SK-N-SH (cell line): ENCODE data around the gene NUSAP1.

Experiments
- CHD2 ChIP-seq: fragments of 150-350 bp; IDR thresholded peaks from 2 replicates; pipeline ENCODE4 v1.6.1; 2018; ENCODE audit warnings: low read length; ENCODE audit not compliant: partially characterized antibody
- ELF1 ChIP-seq: IDR thresholded peaks from 2 replicates; pipeline ENCODE4 v1.4.0; 2012
- FOXM1 ChIP-seq: IDR thresholded peaks from 2 replicates; pipeline ENCODE4 v1.4.0; 2012; ENCODE audit warnings: low read depth, mild to moderate bottlenecking
- JUND ChIP-seq: IDR thresholded peaks from 2 replicates; pipeline ENCODE4 v1.4.0; 2012
- MXI1 ChIP-seq: IDR thresholded peaks from 2 replicates; pipeline ENCODE4 v1.6.1; 2012; ENCODE audit warnings: mild to moderate bottlenecking, low read depth, low read length, improper control_type of control experiment
- RFX5 ChIP-seq: IDR thresholded peaks from 2 replicates; pipeline ENCODE4 v1.6.1; 2012; ENCODE audit warnings: mild to moderate bottlenecking, improper control_type of control experiment, low read length
- SIN3A ChIP-seq: IDR thresholded peaks from 2 replicates; pipeline ENCODE4 v1.6.1; 2012; ENCODE audit warnings: low read depth, mild to moderate bottlenecking, low read length, moderate library complexity, borderline replicate concordance
- YY1 ChIP-seq: IDR thresholded peaks from 2 replicates; pipeline ENCODE4 v1.4.0; 2012; ENCODE audit warnings: low read depth, mild to moderate bottlenecking
- TF ChIP-seq, protein P1 (sequence below): fragments of 200-600 bp; sonication (generic); IDR thresholded peaks from 2 replicates; pipeline ENCODE4 v1.6.1; 2017; ENCODE audit warnings: antibody characterized with exemption, mild to moderate bottlenecking, moderate library complexity
- TF ChIP-seq, protein P2 (sequence below): IDR thresholded peaks from 2 replicates; pipeline ENCODE4 v1.4.0; 2012; ENCODE audit warnings: low read depth, borderline replicate concordance
- TF ChIP-seq, protein P3 (sequence below): fragments of 150-350 bp; IDR thresholded peaks from 2 replicates; pipeline ENCODE4 v1.6.1; 2017; ENCODE audit warnings: antibody characterized with exemption, low read length, low read depth, borderline replicate concordance

DNA sequence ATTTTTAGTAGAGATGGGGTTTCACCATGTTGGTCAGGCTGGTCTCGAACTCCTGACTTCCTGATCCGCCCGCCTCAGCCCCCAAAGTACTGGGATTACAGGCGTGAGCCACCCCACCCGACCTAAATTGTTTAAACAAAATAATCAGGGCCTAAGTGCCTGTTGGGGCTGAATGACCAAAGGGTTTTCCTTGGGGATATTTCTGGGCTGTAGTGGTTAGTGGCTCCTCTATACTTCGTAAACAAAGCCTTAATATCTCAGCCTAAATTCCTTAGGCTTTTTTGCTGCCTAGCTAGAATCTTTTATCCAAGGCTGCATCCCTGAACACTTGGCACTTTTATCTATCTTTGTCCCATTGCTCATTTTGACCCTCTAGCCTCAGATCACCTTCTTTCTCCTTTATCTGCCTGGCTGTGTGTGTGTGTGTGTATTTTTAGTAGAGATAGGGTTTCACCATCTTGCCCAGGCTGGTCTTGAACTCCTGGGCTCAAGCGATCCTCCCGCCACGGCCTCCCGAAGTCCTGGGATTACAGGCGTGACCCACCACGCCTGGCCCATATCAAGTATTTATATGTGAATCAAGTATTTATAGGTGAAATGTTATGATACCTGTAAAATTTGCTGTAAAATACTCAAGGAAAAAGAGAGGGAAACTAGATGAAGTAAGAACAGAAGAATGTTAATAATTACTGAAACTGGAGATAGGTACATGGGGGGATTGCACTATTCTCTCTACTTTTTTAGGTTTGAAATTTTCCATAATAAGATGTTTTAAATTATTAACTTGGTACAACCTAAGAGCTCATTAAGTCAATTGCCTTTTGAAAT lies 1.8 kb downstream of the NUSAP1 start:
- TF ChIP-seq, protein P1, sequence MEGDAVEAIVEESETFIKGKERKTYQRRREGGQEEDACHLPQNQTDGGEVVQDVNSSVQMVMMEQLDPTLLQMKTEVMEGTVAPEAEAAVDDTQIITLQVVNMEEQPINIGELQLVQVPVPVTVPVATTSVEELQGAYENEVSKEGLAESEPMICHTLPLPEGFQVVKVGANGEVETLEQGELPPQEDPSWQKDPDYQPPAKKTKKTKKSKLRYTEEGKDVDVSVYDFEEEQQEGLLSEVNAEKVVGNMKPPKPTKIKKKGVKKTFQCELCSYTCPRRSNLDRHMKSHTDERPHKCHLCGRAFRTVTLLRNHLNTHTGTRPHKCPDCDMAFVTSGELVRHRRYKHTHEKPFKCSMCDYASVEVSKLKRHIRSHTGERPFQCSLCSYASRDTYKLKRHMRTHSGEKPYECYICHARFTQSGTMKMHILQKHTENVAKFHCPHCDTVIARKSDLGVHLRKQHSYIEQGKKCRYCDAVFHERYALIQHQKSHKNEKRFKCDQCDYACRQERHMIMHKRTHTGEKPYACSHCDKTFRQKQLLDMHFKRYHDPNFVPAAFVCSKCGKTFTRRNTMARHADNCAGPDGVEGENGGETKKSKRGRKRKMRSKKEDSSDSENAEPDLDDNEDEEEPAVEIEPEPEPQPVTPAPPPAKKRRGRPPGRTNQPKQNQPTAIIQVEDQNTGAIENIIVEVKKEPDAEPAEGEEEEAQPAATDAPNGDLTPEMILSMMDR: no peak
- TF ChIP-seq SIN3A (no peak), YY1 (no peak), MXI1 (no peak), ELF1 (no peak), CHD2 (no peak), RFX5 (no peak), JUND (no peak), FOXM1 (no peak)
- TF ChIP-seq, protein P2, sequence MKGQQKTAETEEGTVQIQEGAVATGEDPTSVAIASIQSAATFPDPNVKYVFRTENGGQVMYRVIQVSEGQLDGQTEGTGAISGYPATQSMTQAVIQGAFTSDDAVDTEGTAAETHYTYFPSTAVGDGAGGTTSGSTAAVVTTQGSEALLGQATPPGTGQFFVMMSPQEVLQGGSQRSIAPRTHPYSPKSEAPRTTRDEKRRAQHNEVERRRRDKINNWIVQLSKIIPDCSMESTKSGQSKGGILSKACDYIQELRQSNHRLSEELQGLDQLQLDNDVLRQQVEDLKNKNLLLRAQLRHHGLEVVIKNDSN: no peak
- TF ChIP-seq, protein P3, sequence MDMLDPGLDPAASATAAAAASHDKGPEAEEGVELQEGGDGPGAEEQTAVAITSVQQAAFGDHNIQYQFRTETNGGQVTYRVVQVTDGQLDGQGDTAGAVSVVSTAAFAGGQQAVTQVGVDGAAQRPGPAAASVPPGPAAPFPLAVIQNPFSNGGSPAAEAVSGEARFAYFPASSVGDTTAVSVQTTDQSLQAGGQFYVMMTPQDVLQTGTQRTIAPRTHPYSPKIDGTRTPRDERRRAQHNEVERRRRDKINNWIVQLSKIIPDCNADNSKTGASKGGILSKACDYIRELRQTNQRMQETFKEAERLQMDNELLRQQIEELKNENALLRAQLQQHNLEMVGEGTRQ: no peak
